SK-N-DZ (cell line): ENCODE results near the gene DCDC1.

Experiments used
- DNase-seq: peaks from one replicate; pipeline ENCODE4 v3.0.0-alpha.2; 2015; ENCODE audit warnings: low spot score

DCDC1 gene

DNA sequence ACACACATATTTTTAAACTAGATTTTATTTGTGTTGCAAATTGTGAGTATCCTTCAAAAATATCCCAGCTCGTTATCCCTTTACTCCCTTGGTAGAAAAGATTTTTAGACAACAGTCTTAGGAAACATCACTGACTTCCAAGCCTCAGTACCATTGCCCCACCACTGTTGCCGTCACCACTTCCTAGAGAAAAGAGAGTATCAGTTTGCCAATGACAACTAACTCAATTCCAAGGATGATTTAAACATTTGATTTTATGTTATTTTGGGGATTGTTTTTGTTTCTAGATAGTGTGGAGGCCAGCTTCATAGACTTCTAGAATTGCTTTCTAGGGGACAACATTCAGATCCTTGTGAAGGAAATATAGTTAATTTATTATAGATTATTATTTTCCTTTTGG is 509.4 kb downstream of the DCDC1 start:
- no peak for DNase-seq

DNA sequence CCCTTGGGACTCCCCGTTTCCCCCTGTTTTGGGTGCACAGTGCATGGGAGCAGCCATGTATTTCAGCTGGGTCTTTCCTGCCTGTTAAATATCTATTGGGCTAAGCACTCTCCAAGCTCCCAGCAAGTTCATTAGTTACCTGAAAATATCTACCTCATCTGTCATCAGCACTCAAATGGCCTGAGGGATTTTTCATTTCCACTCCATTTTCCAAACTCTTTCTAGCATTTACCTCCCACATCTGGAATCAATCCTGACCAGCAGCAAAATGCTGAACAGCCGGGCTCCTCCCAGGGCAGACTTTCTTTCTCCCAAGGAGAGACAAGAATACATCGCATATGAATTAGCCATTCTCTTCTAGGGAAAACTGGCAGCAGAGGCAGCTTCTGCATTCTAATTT is 509.9 kb downstream of the DCDC1 start:
- DNase-seq = no peak

DNA sequence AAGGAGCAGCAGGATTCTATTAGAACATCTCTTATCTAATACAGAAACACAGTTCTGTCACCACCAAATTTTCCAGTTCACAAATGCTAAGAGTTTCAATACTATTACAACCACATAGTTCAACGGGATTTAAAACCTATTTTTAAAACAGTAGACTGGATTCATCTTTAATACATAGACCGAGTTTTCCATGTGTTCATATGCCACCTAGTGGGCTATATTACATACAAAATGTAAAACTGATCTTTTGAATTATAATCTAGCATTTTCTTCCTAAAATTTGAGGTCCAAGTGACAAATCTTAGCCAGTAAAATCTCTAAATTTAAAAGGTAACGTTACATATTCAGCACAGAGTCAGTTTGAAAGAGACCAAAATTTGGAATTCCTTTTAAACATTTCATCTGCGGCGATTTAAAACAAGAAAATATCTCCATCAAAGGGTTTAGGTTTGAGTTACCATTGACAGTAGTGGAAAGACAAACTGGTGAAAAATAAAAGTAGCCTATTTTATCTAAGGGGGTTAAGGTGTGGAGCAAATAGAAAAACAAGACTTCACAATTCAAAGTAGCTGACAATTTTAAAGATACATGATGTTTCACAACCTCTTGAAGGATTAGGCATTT is 514.0 kb downstream of the DCDC1 start:
- DNase-seq = peak; percentile 39

DNA sequence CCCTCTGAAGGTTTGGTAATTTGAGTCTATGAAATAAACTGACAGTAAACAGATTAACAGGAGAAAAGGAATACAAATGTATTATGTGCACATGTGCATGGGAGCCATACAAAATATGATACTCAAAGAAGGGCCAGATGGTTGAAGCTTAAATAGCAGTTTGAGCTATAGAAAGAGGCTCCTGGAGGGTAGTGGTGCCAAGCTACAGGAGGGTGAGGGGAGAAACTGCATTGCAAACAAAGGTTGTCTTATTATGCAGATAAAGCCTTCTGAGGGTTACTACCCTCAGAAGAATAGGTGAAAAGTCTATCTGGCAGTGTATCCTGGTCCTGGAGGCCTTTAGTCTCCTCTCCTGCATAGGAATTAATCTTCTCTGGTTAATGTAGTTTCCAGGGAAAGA is 516.1 kb downstream of the DCDC1 start:
- DNase-seq = no peak

DNA sequence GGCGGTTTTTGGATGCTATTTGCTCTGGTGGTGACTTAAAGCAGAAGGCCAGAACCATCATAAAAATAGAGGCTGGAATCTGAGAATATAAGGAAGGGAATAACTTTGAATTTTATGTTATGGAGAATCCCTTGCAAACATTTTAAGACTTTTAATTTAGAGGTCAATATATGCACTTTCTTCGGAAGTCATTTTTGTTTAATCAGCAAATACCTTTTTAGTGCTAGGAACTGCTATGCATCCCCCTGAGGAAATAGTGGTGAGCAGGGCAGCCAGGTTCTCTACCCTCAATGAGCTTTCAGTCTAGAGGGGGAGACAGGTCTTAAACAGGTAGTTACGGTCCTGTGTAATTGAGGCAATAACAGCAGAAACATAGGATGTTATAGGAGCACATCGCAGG is 516.9 kb downstream of the DCDC1 start:
- DNase-seq = no peak

DNA sequence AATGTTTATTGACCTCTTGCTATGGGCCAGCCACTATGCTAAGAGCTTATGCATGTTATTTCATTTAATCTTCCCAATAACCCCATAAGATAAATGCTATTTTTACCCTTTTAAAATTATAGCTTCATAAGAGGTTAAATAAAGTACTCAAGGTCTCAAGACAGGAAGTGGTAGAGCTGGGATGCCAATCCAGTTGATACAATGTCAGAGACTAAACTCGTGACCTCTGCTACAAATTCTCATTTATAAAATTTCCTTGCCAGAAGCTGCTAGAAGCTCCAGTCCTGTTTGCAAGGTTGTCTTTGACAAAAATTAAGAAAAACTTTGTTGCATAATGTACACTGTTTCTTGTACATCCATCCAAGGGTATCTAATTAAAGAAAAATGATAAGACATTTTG is 517.4 kb downstream of the DCDC1 start:
- no peak for DNase-seq

DNA sequence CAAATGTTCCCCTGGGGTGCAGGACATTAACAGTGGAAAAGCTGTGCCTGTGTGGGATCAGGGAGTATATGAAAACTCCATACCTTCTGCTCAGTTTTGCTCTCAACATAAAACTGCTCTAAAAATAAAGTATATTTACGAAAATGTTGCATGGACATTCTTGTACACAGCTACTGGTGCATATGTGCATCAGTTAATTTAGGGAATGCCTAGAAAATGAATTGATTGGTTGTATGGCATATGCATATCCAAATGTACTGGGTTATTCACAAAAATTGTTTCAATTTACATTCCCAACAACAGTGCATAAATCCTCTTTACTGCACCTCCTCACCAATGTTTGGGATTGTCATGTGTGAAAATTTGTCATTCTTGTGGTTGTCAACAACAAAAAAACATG is 532.3 kb downstream of the DCDC1 start:
- DNase-seq = no peak

DNA sequence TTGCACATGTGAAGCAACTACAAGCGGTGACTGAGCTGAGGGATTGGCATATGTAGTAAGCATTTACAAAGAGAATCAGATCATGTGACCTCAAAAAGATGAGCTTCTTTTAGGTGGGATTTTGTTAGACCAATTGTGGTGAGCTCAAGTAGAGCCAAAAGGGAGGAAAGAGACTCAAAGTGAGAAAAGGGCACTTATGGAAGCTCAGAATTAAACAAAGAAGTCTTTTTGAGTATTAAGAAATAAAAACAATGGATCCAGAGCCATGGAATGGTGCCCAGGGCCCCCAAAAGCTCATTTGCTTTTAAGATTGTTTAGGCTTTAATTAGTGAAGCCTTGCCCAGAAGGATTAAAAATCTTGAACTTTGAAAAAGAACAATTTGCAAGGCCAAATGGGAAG is 536.7 kb downstream of the DCDC1 start:
- no peak for DNase-seq

DNA sequence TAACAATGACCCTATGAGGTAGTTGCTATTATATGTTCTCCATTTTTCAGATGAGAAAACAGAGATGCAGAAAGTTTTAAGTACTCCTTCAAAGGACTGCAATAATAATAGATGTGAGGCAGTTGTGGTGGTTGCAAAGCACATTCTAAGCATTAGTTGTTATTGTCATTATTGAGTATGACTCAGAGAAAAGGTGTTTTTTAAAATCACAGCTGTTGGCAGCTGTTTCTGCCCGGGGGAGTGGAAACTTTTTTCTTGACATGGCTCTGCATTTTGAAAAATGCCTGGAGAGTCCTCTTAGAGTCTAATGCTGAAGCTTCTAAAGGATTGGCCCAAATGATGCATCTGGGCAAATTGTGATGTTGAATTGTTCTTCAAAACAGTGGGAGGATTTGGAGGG is 538.9 kb downstream of the DCDC1 start:
- no peak for DNase-seq

DNA sequence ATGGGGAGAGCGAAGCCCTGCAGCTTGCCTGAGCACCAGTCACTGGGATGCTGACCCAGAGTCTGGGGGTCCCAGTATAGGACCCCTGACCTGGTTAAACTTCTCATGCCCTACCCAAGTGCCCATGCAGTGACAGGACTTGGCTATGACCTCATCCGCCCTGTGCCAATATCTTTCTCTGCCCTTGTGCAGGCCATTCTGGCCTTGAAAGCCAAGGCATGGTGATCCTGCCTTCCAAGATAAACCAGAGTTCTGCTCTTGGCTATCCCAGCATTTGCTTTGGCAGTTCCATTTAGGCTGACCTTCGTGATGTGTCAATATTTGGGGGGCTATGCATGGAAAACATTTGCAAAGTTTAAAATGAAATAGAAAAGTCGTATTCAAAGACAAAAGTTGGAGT is 542.6 kb downstream of the DCDC1 start:
- DNase-seq = no peak

DNA sequence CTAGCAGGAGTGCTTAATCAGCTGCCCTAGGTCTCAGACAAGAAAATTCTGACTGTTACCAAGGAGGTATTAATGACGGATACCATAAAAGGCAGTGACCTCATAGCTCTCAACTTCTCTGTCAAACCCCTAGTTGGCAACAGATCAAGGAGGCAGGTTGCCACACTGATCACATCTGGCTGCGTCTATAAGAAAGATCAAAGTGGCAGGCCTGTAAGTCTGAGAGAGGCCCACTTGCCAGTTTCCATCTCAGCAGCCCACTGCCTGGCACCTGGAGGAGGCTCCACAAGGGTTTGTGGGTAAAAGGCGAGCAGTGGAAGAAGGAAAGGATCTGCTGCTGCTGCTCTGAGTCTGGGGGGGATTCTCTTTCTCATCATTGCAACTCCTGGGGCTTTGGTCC is 543.8 kb downstream of the DCDC1 start:
- DNase-seq = no peak

DNA sequence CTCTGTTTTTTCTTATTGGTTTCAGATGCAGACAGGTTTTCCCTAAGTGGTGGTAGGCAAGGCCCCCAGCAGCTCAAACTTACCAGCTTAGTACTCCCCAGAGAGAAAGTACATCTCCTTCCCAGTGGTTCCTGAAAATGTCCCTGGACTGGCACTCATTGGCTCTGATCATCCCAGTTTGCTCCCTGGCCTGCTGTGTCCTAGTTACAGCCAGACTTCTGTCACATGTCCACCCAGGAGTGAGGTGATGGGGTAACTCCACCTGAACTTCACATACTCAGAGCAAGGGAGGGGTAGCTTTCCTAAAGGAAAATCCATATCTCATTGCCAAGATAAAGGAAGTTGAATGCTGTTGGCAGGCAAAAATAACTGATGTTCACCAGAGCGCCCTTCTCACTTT is 546.4 kb downstream of the DCDC1 start:
- no peak for DNase-seq

DNA sequence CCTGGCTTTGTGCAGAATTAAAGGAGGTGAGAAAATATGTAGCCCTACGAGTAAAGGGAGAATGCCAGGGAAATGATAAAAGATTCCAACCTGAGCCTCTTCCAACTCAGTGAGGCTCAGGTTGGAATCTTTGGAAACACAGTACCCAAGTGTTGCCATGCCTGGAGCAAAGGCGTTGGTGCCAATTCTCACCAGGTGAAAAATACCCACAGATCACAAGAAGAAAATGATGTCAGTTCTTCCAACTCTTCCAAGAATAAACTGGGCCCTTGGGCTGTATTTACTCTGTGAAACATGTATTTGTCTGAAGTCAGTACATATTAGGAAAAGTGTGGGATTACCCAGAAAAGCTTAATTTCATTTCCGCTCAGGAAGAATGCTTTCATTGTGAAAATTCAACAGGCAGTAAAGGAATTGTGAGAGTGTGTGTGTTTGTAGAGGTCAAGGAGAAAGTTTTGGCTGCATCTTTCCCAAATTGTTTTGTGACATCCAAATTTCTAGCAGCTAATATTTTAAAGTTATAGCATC is 548.0 kb downstream of the DCDC1 start:
- no peak for DNase-seq

DNA sequence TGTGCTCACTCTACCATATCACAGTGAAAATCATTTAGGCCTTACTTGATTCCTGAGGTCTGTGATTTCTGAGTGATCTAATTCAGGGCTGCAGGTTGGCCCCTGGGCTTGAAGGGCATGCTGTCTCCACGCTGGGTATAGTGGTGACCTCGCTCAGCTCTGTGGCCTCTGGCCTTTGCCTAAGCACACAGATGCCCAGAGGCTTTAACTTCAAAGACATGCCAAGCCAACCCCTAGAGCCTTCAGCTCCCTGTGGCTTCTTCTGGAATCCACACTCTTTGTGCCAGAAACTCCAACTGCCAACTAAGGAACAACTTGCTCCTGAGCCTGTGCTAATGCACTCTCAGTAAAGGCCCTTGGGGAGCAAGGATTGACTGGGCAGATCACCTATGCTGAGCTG is 550.8 kb downstream of the DCDC1 start:
- DNase-seq = no peak

DNA sequence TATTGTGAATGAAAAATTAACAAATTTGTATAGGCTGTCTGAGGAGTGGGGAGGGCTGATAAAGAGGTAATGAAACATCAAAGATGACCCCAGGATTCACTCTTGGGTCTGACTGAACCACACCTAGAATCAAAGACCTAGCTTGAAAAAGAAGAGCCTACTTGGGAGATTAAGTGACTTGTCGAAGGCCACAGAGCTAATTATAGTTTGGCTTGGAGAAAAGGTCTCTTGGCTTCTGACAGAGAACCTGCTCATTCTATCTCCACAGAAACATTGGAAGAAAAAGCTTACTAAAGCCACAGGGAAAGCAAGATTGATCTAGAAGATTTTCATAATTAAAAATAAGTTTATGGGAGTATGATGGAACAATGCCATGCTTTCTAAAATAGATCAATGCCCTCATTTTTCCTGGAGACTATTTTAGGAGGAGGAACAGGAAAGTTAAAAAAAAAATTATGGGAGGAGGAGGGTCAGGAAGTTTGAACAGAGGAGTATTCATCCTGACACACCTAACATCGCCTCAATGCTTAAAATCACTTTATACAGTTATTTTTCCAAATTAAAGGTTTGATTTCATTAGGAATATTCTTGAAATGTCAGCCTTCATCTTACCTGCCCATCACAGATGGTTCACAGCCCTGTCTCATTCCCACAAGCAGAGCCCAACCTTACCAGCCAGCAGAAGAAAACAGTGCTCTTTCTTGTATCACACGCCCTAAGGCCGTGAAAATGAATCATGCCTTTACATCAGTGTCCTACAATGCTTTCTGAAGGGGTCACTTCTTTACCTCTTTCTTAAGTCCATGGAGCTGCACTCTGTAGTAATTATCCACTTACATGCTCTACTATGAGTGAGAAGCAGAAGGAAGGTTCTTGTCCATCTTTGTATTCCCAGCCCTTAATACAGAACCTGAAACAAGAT is 552.3 kb downstream of the DCDC1 start:
- no peak for DNase-seq

DNA sequence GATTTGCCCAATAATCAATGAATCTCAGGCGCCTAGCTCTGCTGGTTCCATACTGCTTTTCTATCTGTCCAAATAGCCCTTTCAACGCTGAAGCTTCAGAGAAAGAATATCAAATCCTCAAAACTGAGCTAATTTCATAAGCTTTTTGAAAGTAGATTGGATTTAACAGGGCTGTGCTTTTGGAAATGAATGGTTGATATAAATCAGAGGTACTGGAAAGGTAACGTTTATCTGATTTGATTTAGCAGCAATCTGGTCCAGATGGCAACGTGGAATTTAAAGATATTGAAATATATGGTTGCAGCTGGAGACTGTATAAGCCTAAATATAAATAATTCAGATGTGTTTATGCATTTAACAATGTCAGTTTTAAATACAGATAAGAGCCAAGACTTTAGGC is 553.9 kb downstream of the DCDC1 start:
- DNase-seq = peak; percentile 73

DNA sequence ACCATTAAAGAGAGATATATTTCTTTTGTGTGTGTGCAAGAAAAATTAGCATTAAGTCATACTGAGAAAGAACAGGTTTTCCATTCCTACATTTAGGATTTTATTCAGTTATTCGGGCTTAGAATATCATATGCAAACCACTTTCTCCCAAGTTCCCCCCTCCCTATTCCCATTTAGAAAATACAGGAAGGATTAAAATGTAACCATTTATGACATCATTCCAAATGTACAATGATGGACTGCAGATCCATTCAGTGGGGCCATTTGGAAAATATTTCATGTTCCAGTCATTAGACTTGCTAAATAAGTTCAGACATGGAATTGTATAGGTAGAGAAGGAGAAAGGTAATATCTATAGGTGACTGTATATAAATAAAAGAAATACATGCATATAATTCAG is 554.8 kb downstream of the DCDC1 start:
- DNase-seq = no peak
